Stimulated activated CD8-positive, alpha-beta memory T cell treated with anti-CD3 and anti-CD28 coated beads, Interleukin-15, amount 100 ng/mL, for 48 hours (primary cell): ENCODE measurements around the gene TXLNG.
"Not testable (repeated sequence)": the region's sequence is repeated elsewhere in the genome, so short reads cannot be mapped to it uniquely, and the experiment has no call there.

Experiments
- DNase-seq, 2 donors: peaks; one replicate each; pipeline ENCODE4 v3.0.0-alpha.2; 2020; ENCODE audit warnings: low read depth in 2 of 2

Gene TXLNG

GRCh38 chrX:16838202-16839066 is 52.2 kb downstream of the TXLNG start:
- no peak for DNase-seq

GRCh38 chrX:16839219-16839851 is 53.1 kb downstream of the TXLNG start:
- no peak for DNase-seq

GRCh38 chrX:16839852-16840460 is 53.7 kb downstream of the TXLNG start:
- DNase-seq, result no peak

- no peak for DNase-seq
These were observed 56.4 kb downstream of the TXLNG start for GRCh38 chrX:16842684-16843083.

- no peak for DNase-seq
These were observed 57.1 kb downstream of the TXLNG start for GRCh38 chrX:16843208-16843909.

DNA sequence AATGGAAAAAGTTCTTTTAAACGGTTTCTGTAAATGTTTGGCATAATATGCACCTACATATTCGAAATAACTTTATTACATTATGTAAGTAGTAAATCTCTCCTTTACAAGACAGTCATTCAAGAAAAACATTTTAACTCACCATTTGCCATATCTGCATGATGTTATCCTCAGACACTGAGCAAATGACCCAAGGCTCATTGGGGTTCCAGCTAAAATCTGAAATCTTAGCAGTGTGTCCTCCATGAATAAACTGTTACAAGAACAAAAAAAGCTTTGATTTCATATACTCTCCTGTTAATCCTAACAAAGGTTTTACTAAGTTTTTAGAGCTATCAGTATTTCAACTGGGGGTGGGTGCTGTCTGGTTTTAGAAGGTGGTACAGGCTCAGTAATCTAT is 59.4 kb downstream of the TXLNG start:
- DNase-seq, result no peak

DNA sequence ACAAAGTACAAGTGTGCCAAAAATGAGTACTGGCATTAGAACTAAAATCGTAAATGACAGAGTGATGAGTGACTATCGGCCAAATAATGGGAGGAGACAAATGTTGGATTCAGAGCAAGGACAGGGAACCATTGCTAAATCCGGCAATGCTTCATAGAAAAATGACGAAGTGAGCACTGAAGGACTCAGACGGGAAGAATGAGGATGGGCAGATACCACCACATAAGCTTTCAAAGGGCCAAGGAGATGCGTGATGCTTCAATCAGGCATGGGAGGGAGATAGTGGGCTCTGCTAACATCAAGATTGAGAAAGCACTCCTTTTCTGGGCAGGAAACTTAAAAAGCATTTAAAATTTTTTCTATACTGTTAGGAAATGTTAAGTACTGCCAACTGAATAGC is 62.3 kb downstream of the TXLNG start:
- DNase-seq, result no peak

- DNase-seq, result no peak
These were observed 65.2 kb downstream of the TXLNG start for GRCh38 chrX:16851421-16851820.

GRCh38 chrX:16851827-16852226 is 65.6 kb downstream of the TXLNG start:
- no peak for DNase-seq

DNA sequence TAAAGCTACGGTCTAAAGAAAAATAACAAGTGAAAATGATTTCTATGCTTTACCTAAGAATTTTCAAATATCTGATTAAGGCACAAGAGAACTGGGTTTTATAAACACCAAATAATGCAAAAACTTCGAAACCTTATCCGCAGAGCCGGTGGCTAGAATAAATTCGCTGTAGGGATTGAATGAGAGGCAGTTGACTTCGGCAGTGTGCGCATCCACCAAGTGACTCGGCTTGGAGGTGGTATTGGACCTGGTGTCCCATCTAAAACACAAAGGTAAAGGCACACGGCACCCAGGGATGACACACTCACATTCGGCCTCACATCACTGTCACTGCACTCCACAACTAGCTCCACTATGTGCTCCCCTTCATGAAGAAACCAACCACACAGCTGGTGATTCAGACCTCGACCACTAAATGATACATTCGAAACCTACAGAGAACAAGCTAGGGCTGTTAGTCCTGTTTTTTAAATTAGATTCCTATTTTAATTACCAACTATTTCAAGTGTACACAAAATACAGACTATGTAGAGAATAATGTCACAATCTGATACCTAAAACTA is 66.4 kb downstream of the TXLNG start:
- DNase-seq, result no peak

DNA sequence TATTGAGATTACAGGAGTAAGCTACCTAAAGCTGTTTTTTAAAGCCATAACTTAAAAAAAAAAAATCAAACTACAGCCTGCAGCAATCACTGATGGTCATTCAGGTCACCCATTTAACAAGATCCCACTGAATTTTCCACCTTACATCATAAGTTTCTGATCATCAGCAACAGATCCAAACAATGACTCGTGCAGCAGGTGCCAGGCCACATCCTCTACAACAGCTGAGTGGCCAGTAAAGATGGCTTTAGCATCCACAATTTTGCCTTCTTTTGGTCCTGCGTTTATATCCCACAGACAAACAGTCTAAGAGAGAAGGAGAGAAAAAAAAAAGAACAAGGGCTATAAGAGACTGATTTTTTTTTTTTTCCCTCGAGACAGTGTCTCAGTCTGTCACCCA is 67.3 kb downstream of the TXLNG start:
- DNase-seq, result no peak

GRCh38 chrX:16855363-16856075 is 69.3 kb downstream of the TXLNG start:
- DNase-seq, result no peak

DNA sequence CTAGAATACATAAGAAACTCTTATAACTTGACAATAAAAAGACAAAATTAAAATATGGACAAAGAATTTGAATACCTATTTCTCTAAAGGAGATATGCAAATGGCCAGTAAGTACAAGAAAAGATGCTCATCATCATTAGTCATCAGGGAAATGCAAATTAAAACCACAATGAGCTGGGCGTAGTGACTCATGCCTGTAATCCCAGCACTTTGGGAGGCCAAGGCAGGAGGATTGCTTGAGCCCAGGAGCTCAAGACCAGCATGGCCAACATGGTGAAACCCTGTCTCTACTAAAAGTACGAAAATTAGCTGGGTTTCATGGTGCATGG is 69.8 kb downstream of the TXLNG start:
- not testable (repeated sequence) for DNase-seq

- no peak for DNase-seq
These were observed 70.5 kb downstream of the TXLNG start for GRCh38 chrX:16856744-16857143.

DNA sequence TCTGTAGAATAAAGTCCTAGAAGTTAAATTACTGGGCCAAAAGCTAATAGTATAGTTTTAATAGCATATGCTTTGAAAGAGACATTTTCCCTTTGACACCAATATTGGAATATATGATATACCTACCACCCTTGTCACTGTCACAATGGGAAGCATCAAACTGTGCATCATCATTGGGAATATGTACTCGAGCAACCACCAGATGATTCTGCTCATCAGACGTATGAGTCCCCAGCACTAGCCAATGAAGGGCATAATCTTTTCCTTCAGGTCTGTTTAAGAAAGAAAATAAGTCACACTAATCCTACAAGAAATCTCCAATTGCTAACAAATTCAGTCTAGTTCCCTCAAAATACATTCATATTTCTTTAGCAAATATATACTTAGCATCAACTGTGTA is 76.6 kb downstream of the TXLNG start:
- DNase-seq, result no peak

DNA sequence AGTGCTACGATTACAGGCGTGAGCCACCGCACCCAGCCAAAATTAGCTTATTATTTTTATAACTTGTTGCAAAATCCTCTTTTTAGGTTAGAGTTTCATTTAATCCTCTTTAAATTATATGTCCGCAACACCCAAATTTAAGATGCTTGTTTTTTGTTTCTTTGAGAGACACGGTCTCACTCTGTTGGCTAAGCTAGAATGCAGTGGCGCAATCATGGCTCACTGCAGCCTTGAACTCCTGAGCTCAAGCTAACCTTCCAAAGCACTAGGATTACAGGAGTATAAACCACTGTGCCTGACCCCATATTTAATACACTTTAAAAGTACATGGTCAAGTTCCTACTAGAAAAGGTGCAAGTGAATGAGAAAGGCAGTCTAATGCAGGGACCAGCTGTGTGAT is 81.7 kb downstream of the TXLNG start:
- DNase-seq, result no peak

DNA sequence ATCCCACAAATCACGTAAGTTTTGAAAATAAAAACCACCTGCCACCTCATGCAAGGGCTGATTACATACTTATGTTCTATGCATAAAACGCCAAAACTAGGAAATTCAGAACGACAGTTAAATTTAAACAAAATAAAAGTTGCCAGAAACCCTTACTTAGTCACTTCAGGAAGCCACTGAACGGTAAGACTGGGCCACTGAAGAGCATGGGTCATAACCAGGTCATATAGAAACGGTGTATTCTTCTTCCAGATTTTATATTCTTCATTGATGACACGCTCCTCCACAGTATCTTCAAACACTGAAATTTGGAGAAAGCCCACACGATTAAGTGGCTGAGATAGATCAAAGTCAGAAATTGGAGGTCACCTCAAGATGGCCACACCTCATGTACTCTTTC is 82.7 kb downstream of the TXLNG start:
- no peak for DNase-seq

- peak; percentile 19 to 33 for DNase-seq
These were observed 83.3 kb downstream of the TXLNG start for GRCh38 chrX:16869393-16870094.

GRCh38 chrX:16870095-16870861 is 84.0 kb downstream of the TXLNG start, which contains the start of gene RBBP7:
TSS of gene RBBP7 (minus strand) at chrX:16870362. CDS start at chrX:16870053, 309 bp downstream.
- DNase-seq, result peak; percentile 82 to 91
